HEK293 (cell line): ENCODE measurements around the gene ZNF296.
A peak's percentile ranks its signal among the peaks of the same experiment; 100 is the strongest.

Experiments used
- BCL6B ChIP-seq: fragments of 450-650 bp; formaldehyde crosslinking; IDR thresholded peaks from 2 replicates; pipeline ENCODE4 v1.5.1; 2017; ENCODE audit warnings: missing biosample characterization, missing genetic modification characterization
- EGR2 ChIP-seq: fragments of 450-650 bp; formaldehyde crosslinking; IDR thresholded peaks from 2 replicates; pipeline ENCODE4 v1.5.1; 2016; ENCODE audit warnings: low read depth, missing biosample characterization, missing genetic modification characterization
- GLIS1 ChIP-seq: fragments of 450-650 bp; formaldehyde crosslinking; IDR thresholded peaks from 2 replicates; pipeline ENCODE4 v1.5.1; 2016; ENCODE audit warnings: missing biosample characterization, missing genetic modification characterization
- HOXA7 ChIP-seq: sonication (generic); formaldehyde crosslinking; IDR thresholded peaks from 2 replicates; pipeline ENCODE4 v1.8.1; 2022; ENCODE audit warnings: missing genetic modification reagents, borderline replicate concordance
- INSM2 ChIP-seq: fragments of 450-650 bp; formaldehyde crosslinking; IDR thresholded peaks from 2 replicates; pipeline ENCODE4 v1.5.1; 2016; ENCODE audit warnings: missing biosample characterization, missing genetic modification characterization
- PRDM6 ChIP-seq: fragments of 450-650 bp; formaldehyde crosslinking; IDR thresholded peaks from 2 replicates; pipeline ENCODE4 v1.5.1; 2017; ENCODE audit warnings: missing biosample characterization, missing genetic modification characterization
- SP7 ChIP-seq: fragments of 450-650 bp; formaldehyde crosslinking; IDR thresholded peaks from 2 replicates; pipeline ENCODE4 v1.5.1; 2016; ENCODE audit warnings: missing biosample characterization, missing genetic modification characterization
- ZBTB1 ChIP-seq: fragments of 450-650 bp; formaldehyde crosslinking; IDR thresholded peaks from 2 replicates; pipeline ENCODE4 v1.5.1; 2016; ENCODE audit warnings: missing biosample characterization, missing genetic modification characterization
- ZBTB10 ChIP-seq: fragments of 450-650 bp; formaldehyde crosslinking; IDR thresholded peaks from 2 replicates; pipeline ENCODE4 v1.5.1; 2016; ENCODE audit warnings: missing biosample characterization, missing genetic modification characterization
- ZBTB17 ChIP-seq: fragments of 450-650 bp; formaldehyde crosslinking; IDR thresholded peaks from 2 replicates; pipeline ENCODE4 v1.5.1; 2016; ENCODE audit warnings: missing biosample characterization, missing genetic modification characterization
- ZBTB48 ChIP-seq: fragments of 450-650 bp; formaldehyde crosslinking; IDR thresholded peaks from 2 replicates; pipeline ENCODE4 v1.5.1; 2016; ENCODE audit warnings: missing biosample characterization, missing genetic modification characterization
- ZEB2 ChIP-seq: fragments of 450-650 bp; formaldehyde crosslinking; IDR thresholded peaks from 2 replicates; pipeline ENCODE4 v1.5.1; 2016; ENCODE audit warnings: missing biosample characterization, missing genetic modification characterization
- ZFHX2 ChIP-seq: fragments of 450-650 bp; formaldehyde crosslinking; conservative IDR thresholded peaks from 2 replicates; pipeline ENCODE4 v1.5.1; 2016; ENCODE audit warnings: missing biosample characterization, missing genetic modification characterization
- ZIC2 ChIP-seq: fragments of 450-650 bp; formaldehyde crosslinking; IDR thresholded peaks from 2 replicates; pipeline ENCODE4 v1.5.1; 2016; ENCODE audit warnings: missing biosample characterization, missing genetic modification characterization
- ZNF121 ChIP-seq: fragments of 450-650 bp; formaldehyde crosslinking; IDR thresholded peaks from 2 replicates; pipeline ENCODE4 v1.5.1; 2016; ENCODE audit warnings: missing biosample characterization, missing genetic modification characterization
- ZNF211 ChIP-seq: fragments of 450-650 bp; formaldehyde crosslinking; IDR thresholded peaks from 2 replicates; pipeline ENCODE4 v1.5.1; 2016; ENCODE audit warnings: low read depth, missing biosample characterization, missing genetic modification characterization
- ZNF266 ChIP-seq: fragments of 450-650 bp; formaldehyde crosslinking; IDR thresholded peaks from 2 replicates; pipeline ENCODE4 v1.5.1; 2016; ENCODE audit warnings: missing biosample characterization, missing genetic modification characterization, low read depth
- ZNF324 ChIP-seq: fragments of 450-650 bp; formaldehyde crosslinking; IDR thresholded peaks from 2 replicates; pipeline ENCODE4 v1.5.1; 2016; ENCODE audit warnings: missing biosample characterization, missing genetic modification characterization
- ZNF341 ChIP-seq: fragments of 450-650 bp; formaldehyde crosslinking; IDR thresholded peaks from 2 replicates; pipeline ENCODE4; 2016; ENCODE audit warnings: low read depth, missing biosample characterization, missing genetic modification characterization
- ZNF416 ChIP-seq: fragments of 450-650 bp; formaldehyde crosslinking; IDR thresholded peaks from 2 replicates; pipeline ENCODE4 v1.5.1; 2016; ENCODE audit warnings: missing biosample characterization, missing genetic modification characterization
- ZNF518A ChIP-seq: fragments of 450-650 bp; formaldehyde crosslinking; conservative IDR thresholded peaks from 2 replicates; pipeline ENCODE4 v1.5.1; 2016; ENCODE audit warnings: low read depth, missing biosample characterization, missing genetic modification characterization
- ZNF623 ChIP-seq: fragments of 450-650 bp; formaldehyde crosslinking; IDR thresholded peaks from 2 replicates; pipeline ENCODE4 v1.5.1; 2016; ENCODE audit warnings: missing biosample characterization, missing genetic modification characterization
- ZNF639 ChIP-seq: fragments of 450-650 bp; formaldehyde crosslinking; IDR thresholded peaks from 2 replicates; pipeline ENCODE4 v1.5.1; 2016; ENCODE audit warnings: missing biosample characterization, missing genetic modification characterization
- ZNF664 ChIP-seq: fragments of 450-650 bp; formaldehyde crosslinking; IDR thresholded peaks from 2 replicates; pipeline ENCODE4 v1.5.1; 2016; ENCODE audit warnings: missing biosample characterization, missing genetic modification characterization
- ZNF704 ChIP-seq: fragments of 450-650 bp; formaldehyde crosslinking; IDR thresholded peaks from 2 replicates; pipeline ENCODE4 v1.5.1; 2016; ENCODE audit warnings: missing biosample characterization, missing genetic modification characterization
- ZNF830 ChIP-seq: fragments of 450-650 bp; IDR thresholded peaks from 2 replicates; pipeline ENCODE4 v1.5.0; 2018; ENCODE audit warnings: missing biosample characterization, missing genetic modification characterization, low read depth, mild to moderate bottlenecking, moderate library complexity
- ZSCAN30 ChIP-seq: fragments of 450-650 bp; IDR thresholded peaks from 2 replicates; pipeline ENCODE4 v1.5.1; 2018; ENCODE audit warnings: missing biosample characterization, mild to moderate bottlenecking, missing genetic modification characterization, moderate library complexity

The ZNF296 gene

GRCh38 chr19:45117167-45117594, 40.9 kb upstream of the ZNF296 start (continued):
- TF ChIP-seq ZNF341 (tag by site-specific recombination) (peak; percentile 89), ZNF704 (tag by site-specific recombination) (no peak), ZNF664 (tag by site-specific recombination) (no peak), ZNF324 (no peak), ZBTB48 (tag by site-specific recombination) (no peak), HOXA7 (CRISPR knock-in tag) (no peak), PRDM6 (tag by site-specific recombination) (no peak), ZNF518A (tag by site-specific recombination) (no peak), ZBTB17 (tag by site-specific recombination) (0 out of 2 replicates have a peak, but pooled peaks have one; percentile 26), ZIC2 (tag by site-specific recombination) (peak; percentile 65), ZEB2 (tag by site-specific recombination) (no peak), ZBTB10 (no peak), ZNF623 (no peak), ZNF121 (no peak), ZSCAN30 (tag by site-specific recombination) (no peak), ZFHX2 (tag by site-specific recombination) (peak; percentile 96), EGR2 (tag by site-specific recombination) (peak; percentile 89), SP7 (tag by site-specific recombination) (peak; percentile 69), BCL6B (no peak), ZNF416 (tag by site-specific recombination) (no peak), INSM2 (no peak), ZBTB1 (no peak), GLIS1 (tag by site-specific recombination) (peak; percentile 80), ZNF639 (no peak), ZNF266 (no peak), ZNF211 (tag by site-specific recombination) (no peak), ZNF830 (tag by site-specific recombination) (no peak)
